Activated CD4-positive, alpha-beta T cell treated with anti-CD3 and anti-CD28 coated beads, Interleukin-2, amount 10 ng/mL, durations not matched to agents 24 days and 14 days (primary cell): ENCODE measurements around the gene MARCKS. TPM values are rescaled to one million over a fixed set of nuclear protein-coding genes. Genes with fewer than 3 reads are reported as not detected.

ENCODE experiments used
- total RNA-seq: library from RNA; stranded (reverse); gene quantifications from 2 replicates; pipeline ENCODE4 v1.2.3, GENCODE V29; 2022

MARCKS gene
- total RNA-seq, 1 donor from 2014 or later = 0.05 TPM

Other genes with a start within 250 kb of the MARCKS start
- 134 and 139 TPM in 2 replicates for gene HDAC2, start 113.8 kb downstream of the MARCKS start, total RNA-seq